Measurements from ENCODE around the gene CENATAC. TPM values are rescaled to one million over a fixed set of nuclear protein-coding genes. Genes with fewer than 3 reads are reported as not detected.
A peak's percentile ranks its signal among the peaks of the same experiment; 100 is the strongest.

Gene CENATAC
- total and polyA plus RNA-seq, 9 of the 15 experiments (the other 6 are each of a cell fraction or from before 2014, with no cell fraction given), result 2.4 to 25.5 (median 13.7) TPM

DNA sequence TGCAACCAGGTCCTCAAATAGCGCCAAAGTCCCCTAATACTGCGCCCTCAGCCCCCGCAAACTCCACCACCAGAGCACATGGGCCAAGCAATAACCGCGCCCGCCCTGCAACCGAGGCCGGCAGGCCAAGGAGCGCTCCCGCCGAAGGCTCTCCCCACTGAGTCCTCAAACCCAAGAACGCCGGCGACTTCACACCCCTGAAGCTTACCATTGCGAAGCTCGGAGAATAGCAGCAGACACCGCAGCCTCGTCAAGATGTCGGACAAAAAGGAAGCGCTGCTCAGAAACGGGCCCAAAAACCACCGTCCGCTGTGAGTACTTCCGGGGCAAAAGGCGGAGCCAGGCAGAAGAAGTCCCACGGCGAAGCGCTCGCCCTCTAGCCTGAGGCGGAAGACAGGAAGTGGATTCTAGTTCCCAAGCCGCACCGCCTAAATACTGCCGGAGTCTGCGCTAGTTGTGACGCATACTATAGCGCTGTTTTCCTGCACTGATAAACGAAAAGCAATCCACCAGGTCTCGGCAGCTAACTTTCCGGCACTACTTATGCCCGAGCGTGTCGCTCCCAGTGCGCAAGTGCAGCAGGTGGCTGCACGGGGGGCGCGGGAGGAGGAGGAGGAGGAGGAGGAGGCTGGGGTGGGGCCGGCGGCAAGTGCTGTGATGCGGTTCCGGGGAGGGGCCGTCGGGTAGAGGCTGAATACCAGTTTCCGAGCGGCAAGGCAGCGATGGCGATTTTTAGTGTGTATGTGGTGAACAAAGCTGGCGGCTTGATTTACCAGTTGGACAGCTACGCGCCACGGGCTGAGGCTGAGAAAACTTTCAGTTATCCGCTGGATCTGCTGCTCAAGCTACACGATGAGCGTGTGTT is 20.4 kb downstream of the CENATAC start, which contains the start of the genes RPS25 and TRAPPC4 (continued):
- TF ChIP-seq, protein P1, sequence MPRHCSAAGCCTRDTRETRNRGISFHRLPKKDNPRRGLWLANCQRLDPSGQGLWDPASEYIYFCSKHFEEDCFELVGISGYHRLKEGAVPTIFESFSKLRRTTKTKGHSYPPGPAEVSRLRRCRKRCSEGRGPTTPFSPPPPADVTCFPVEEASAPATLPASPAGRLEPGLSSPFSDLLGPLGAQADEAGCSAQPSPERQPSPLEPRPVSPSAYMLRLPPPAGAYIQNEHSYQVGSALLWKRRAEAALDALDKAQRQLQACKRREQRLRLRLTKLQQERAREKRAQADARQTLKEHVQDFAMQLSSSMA (CRISPR knock-in tag; IDR thresholded peaks at IDR 0.05), result no peak
- TF ChIP-seq, protein P2, sequence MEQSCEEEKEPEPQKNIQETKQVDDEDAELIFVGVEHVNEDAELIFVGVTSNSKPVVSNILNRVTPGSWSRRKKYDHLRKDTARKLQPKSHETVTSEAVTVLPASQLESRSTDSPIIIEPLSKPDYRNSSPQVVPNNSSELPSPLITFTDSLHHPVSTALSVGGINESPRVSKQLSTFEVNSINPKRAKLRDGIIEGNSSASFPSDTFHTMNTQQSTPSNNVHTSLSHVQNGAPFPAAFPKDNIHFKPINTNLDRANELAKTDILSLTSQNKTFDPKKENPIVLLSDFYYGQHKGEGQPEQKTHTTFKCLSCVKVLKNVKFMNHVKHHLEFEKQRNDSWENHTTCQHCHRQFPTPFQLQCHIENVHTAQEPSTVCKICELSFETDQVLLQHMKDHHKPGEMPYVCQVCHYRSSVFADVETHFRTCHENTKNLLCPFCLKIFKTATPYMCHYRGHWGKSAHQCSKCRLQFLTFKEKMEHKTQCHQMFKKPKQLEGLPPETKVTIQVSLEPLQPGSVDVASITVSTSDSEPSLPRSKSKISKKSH (CRISPR knock-in tag; IDR thresholded peaks at IDR 0.05), result no peak
- no peak for TF ChIP-seq BMI1 (IDR thresholded peaks at IDR 0.05; ENCODE audit: low read length)
- TF ChIP-seq RUNX1 (IDR thresholded peaks at IDR 0.05; ENCODE audit: low read depth), result no peak; the same call in 1 of the 2 replicates
- TF ChIP-seq, protein P3, sequence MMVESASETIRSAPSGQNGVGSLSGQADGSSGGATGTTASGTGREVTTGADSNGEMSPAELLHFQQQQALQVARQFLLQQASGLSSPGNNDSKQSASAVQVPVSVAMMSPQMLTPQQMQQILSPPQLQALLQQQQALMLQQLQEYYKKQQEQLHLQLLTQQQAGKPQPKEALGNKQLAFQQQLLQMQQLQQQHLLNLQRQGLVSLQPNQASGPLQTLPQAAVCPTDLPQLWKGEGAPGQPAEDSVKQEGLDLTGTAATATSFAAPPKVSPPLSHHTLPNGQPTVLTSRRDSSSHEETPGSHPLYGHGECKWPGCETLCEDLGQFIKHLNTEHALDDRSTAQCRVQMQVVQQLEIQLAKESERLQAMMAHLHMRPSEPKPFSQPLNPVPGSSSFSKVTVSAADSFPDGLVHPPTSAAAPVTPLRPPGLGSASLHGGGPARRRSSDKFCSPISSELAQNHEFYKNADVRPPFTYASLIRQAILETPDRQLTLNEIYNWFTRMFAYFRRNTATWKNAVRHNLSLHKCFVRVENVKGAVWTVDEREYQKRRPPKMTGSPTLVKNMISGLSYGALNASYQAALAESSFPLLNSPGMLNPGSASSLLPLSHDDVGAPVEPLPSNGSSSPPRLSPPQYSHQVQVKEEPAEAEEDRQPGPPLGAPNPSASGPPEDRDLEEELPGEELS (CRISPR knock-in tag; IDR thresholded peaks at IDR 0.05; ENCODE audit: borderline replicate concordance), result peak; percentile 53; the same call in 1 of the 2 replicates
- TF ChIP-seq CBX2 (IDR thresholded peaks at IDR 0.05; ENCODE audit: insufficient read depth, low read length, poor library complexity, severe bottlenecking), result no peak
- no peak for TF ChIP-seq ZKSCAN8 (CRISPR knock-in tag; IDR thresholded peaks at IDR 0.05)
- TF ChIP-seq ELF4 (CRISPR knock-in tag; IDR thresholded peaks at IDR 0.05), result no peak
- no peak for TF ChIP-seq ZNF57 (CRISPR knock-in tag; IDR thresholded peaks at IDR 0.05)
- TF ChIP-seq, protein P4, sequence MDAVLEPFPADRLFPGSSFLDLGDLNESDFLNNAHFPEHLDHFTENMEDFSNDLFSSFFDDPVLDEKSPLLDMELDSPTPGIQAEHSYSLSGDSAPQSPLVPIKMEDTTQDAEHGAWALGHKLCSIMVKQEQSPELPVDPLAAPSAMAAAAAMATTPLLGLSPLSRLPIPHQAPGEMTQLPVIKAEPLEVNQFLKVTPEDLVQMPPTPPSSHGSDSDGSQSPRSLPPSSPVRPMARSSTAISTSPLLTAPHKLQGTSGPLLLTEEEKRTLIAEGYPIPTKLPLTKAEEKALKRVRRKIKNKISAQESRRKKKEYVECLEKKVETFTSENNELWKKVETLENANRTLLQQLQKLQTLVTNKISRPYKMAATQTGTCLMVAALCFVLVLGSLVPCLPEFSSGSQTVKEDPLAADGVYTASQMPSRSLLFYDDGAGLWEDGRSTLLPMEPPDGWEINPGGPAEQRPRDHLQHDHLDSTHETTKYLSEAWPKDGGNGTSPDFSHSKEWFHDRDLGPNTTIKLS (IDR thresholded peaks at IDR 0.05; ENCODE audit: borderline replicate concordance, low read depth), result peak; percentile 77
- no peak for TF ChIP-seq PHF21A (IDR thresholded peaks at IDR 0.05; ENCODE audit: borderline replicate concordance, low read depth)
- no peak for TF ChIP-seq MAFF (IDR thresholded peaks at IDR 0.05; ENCODE audit: low read length)
- no peak for TF ChIP-seq HDAC6 (IDR thresholded peaks at IDR 0.05; ENCODE audit: low read depth, low read length)
